NT2/D1 (cell line): ENCODE results near the gene SCMH1.

Experiments
- YY1 ChIP-seq: IDR thresholded peaks from 2 replicates; pipeline ENCODE4 v1.6.1; 2011; ENCODE audit not compliant: insufficient read length, insufficient read depth
- ZNF274 ChIP-seq: IDR thresholded peaks from 2 replicates; pipeline ENCODE4 v1.6.1; 2011; ENCODE audit warnings: mild to moderate bottlenecking, low read depth, low read length

GRCh38 chr1:41268154-41268770 is 26.2 kb upstream of the SCMH1 start:
- TF ChIP-seq ZNF274 (no peak), YY1 (no peak)
